ENCODE data around the gene NHLH1. TPM values are rescaled to one million over a fixed set of nuclear protein-coding genes. Genes with fewer than 3 reads are reported as not detected.
A peak's percentile ranks its signal among the peaks of the same experiment; 100 is the strongest.

NHLH1 gene
- total RNA-seq, 1 donor from 2014 or later, result 0.96 TPM

GRCh38 chr1:160346958-160347357, 19.9 kb upstream of the NHLH1 start:
- TF ChIP-seq CTCF (IDR thresholded peaks at IDR 0.05; ENCODE audit: unreplicated experiment), result no peak
- H3K9me3 Mint-ChIP-seq (ENCODE audit: low read depth), result no peaks in the 10 kb centered on the region
- H3K27me3 Mint-ChIP-seq, result no peaks in the 10 kb centered on the region
- H3K4me3 Mint-ChIP-seq (ENCODE audit: low read depth), result no peak overlapping the region
- no peak overlapping the region for H3K27ac Mint-ChIP-seq
- DNase-seq (ENCODE audit: low spot score, unreplicated experiment), result no peak
- peaks cover 14% of the 10 kb centered on the region for H3K4me1 Mint-ChIP-seq (ENCODE audit: low read depth)
- peaks cover 11% of the 10 kb centered on the region for H3K36me3 Mint-ChIP-seq (ENCODE audit: insufficient read depth)

- no peak for TF ChIP-seq CTCF (IDR thresholded peaks at IDR 0.05; ENCODE audit: unreplicated experiment)
- Mint-ChIP-seq H3K4me1 (ENCODE audit: low read depth) (no peaks in the 10 kb centered on the region), H3K9me3 (ENCODE audit: low read depth) (no peaks in the 10 kb centered on the region), H3K27me3 (no peaks in the 10 kb centered on the region), H3K36me3 (ENCODE audit: insufficient read depth) (peaks cover 21% of the 10 kb centered on the region), H3K4me3 (ENCODE audit: low read depth) (no peak overlapping the region), H3K27ac (no peak overlapping the region)
- DNase-seq (ENCODE audit: low spot score, unreplicated experiment), result no peak
These were observed 15.2 kb upstream of the NHLH1 start for GRCh38 chr1:160351629-160352028.

- H3K4me3 Mint-ChIP-seq (ENCODE audit: low read depth), result no peak overlapping the region
- no peak for TF ChIP-seq CTCF (IDR thresholded peaks at IDR 0.05; ENCODE audit: unreplicated experiment)
- H3K27me3 Mint-ChIP-seq, result no peaks in the 10 kb centered on the region
- no peak overlapping the region for H3K27ac Mint-ChIP-seq
- DNase-seq (ENCODE audit: low spot score, unreplicated experiment), result no peak
- H3K36me3 Mint-ChIP-seq (ENCODE audit: insufficient read depth), result peaks cover 24% of the 10 kb centered on the region
- no peaks in the 10 kb centered on the region for H3K4me1 Mint-ChIP-seq (ENCODE audit: low read depth)
- H3K9me3 Mint-ChIP-seq (ENCODE audit: low read depth), result no peaks in the 10 kb centered on the region
These were observed 14.3 kb upstream of the NHLH1 start for GRCh38 chr1:160352555-160352954.

GRCh38 chr1:160353223-160353622, 13.6 kb upstream of the NHLH1 start:
- no peak overlapping the region for H3K27ac Mint-ChIP-seq
- TF ChIP-seq CTCF (IDR thresholded peaks at IDR 0.05; ENCODE audit: unreplicated experiment), result no peak
- no peak overlapping the region for H3K4me3 Mint-ChIP-seq (ENCODE audit: low read depth)
- no peaks in the 10 kb centered on the region for H3K9me3 Mint-ChIP-seq (ENCODE audit: low read depth)
- H3K4me1 Mint-ChIP-seq (ENCODE audit: low read depth), result no peaks in the 10 kb centered on the region
- DNase-seq (ENCODE audit: low spot score, unreplicated experiment), result no peak
- H3K36me3 Mint-ChIP-seq (ENCODE audit: insufficient read depth), result peaks cover 27% of the 10 kb centered on the region
- H3K27me3 Mint-ChIP-seq, result no peaks in the 10 kb centered on the region

- H3K9me3 Mint-ChIP-seq (ENCODE audit: low read depth), result no peaks in the 10 kb centered on the region
- TF ChIP-seq CTCF (IDR thresholded peaks at IDR 0.05; ENCODE audit: unreplicated experiment), result peak; percentile 56
- peaks cover 35% of the 10 kb centered on the region for H3K36me3 Mint-ChIP-seq (ENCODE audit: insufficient read depth)
- H3K27me3 Mint-ChIP-seq, result no peaks in the 10 kb centered on the region
- no peak overlapping the region for H3K4me3 Mint-ChIP-seq (ENCODE audit: low read depth)
- H3K27ac Mint-ChIP-seq, result no peak overlapping the region
- no peaks in the 10 kb centered on the region for H3K4me1 Mint-ChIP-seq (ENCODE audit: low read depth)
- no peak for DNase-seq (ENCODE audit: low spot score, unreplicated experiment)
These were observed 12.4 kb upstream of the NHLH1 start for GRCh38 chr1:160354388-160354985.

Data from progenitor cell of endocrine pancreas (in vitro differentiated cells).